ENCODE data around the gene FPGT.

GRCh38 chr1:74195339-74195738 is 2.7 kb upstream of the FPGT start:
- TF ChIP-seq CTCF (IDR thresholded peaks at IDR 0.05; ENCODE audit: extremely low read depth in 1 of 2, insufficient read depth in 1 of 2, low read depth in 1 of 2, low read length in 2 of 2) (no peak), FOS (IDR thresholded peaks at IDR 0.05; ENCODE audit: borderline replicate concordance, insufficient read depth, low read length) (no peak)

Data from endothelial cell of umbilical vein (primary cell).